ENCODE results near the gene SMIM22. TPM values are rescaled to one million over a fixed set of nuclear protein-coding genes. Genes with fewer than 3 reads are reported as not detected.

The SMIM22 gene
- total and polyA plus RNA-seq, 7 donors = 0.32 TPM; not detected in 6

- intact Hi-C loops (cut with DNase I) = no loop called here
- Histone ChIP-seq H3K4me3 (no peak overlapping the region), H3K27ac (no peak overlapping the region), H3K36me3 (ENCODE audit: insufficient read depth in 1 of 2, low read depth in 1 of 2) (peaks cover 11 to 94% of the 10 kb centered on the region in 2 donors), H3K9me3 (no peaks in the 10 kb centered on the region), H3K4me1 (peaks cover 48% of the 10 kb centered on the region), H3K27me3 (ENCODE audit: insufficient read depth in 3 of 3, low read length in 2 of 3) (no peaks in the 10 kb centered on the region)
- ATAC-seq = no peak
- WGBS, 3 donors = 73 to 83% (median 75%) methylated on average over 1 of the region's 1 CpG
- TF ChIP-seq CTCF (IDR thresholded peaks at IDR 0.05) = no peak
- no peak for DNase-seq
Measured at GRCh38 chr16:4833584-4833983, 38.4 kb downstream of the SMIM22 start.

- Histone ChIP-seq H3K27me3 (ENCODE audit: insufficient read depth in 3 of 3, low read length in 2 of 3) (no peaks in the 10 kb centered on the region), H3K9me3 (no peaks in the 10 kb centered on the region), H3K4me3 (no peak overlapping the region), H3K36me3 (ENCODE audit: insufficient read depth in 1 of 2, low read depth in 1 of 2) (peaks cover 14 to 94% of the 10 kb centered on the region in 2 donors), H3K27ac (peak overlapping the region; percentile 56), H3K4me1 (peaks cover 31% of the 10 kb centered on the region)
- 57 to 60% (median 58%) methylated on average over 2 of the region's 2 CpGs for WGBS, 3 donors
- ATAC-seq (no peak), DNase-seq (no peak)
- no peak for TF ChIP-seq CTCF (IDR thresholded peaks at IDR 0.05)
- intact Hi-C loops (cut with DNase I) = no loop called here
Measured at GRCh38 chr16:4836727-4837126, 41.6 kb downstream of the SMIM22 start.

GRCh38 chr16:4837733-4838501, 42.7 kb downstream of the SMIM22 start:
- no peak for ATAC-seq
- intact Hi-C loops (cut with DNase I) = no loop called here
- no peak for DNase-seq
- Histone ChIP-seq H3K27ac (peak overlapping the region; percentile 56), H3K4me3 (no peak overlapping the region), H3K9me3 (no peaks in the 10 kb centered on the region), H3K27me3 (ENCODE audit: insufficient read depth in 3 of 3, low read length in 2 of 3) (no peaks in the 10 kb centered on the region), H3K4me1 (peaks cover 30% of the 10 kb centered on the region), H3K36me3 (ENCODE audit: insufficient read depth in 1 of 2, low read depth in 1 of 2) (peaks cover 12 to 94% of the 10 kb centered on the region in 2 donors)
- no peak for TF ChIP-seq CTCF (IDR thresholded peaks at IDR 0.05)
- 69 to 80% (median 73%) methylated on average over 13 of the region's 13 CpGs for WGBS, 3 donors

GRCh38 chr16:4839942-4840341, 44.8 kb downstream of the SMIM22 start:
- intact Hi-C loops (cut with DNase I) = loop anchor here in 1 of 2 donors (10.0 kb wide), 1 partner anchor 75 kb away; the partner anchor contains the start of gene ZNF500

More at GRCh38 chr16:4839942-4840341, 44.8 kb downstream of the SMIM22 start:
- no peak for DNase-seq
- H3K27ac ChIP-seq = peak overlapping the region; percentile 84
- no peak for ATAC-seq
- peaks cover 14 to 99% of the 10 kb centered on the region in 2 donors for H3K36me3 ChIP-seq (ENCODE audit: insufficient read depth in 1 of 2, low read depth in 1 of 2)
- TF ChIP-seq CTCF (IDR thresholded peaks at IDR 0.05) = no peak
- H3K27me3 ChIP-seq (ENCODE audit: insufficient read depth in 3 of 3, low read length in 2 of 3) = no peaks in the 10 kb centered on the region
- no peak overlapping the region for H3K4me3 ChIP-seq
- WGBS, 3 donors = 92 to 93% (median 93%) methylated on average over 5 of the region's 5 CpGs
- H3K9me3 ChIP-seq = no peaks in the 10 kb centered on the region
- peaks cover 32% of the 10 kb centered on the region for H3K4me1 ChIP-seq

Data from psoas muscle (tissue), 8 donors.